ENCODE results near the gene MED1. TPM values are rescaled to one million over a fixed set of nuclear protein-coding genes. Genes with fewer than 3 reads are reported as not detected.

MED1 gene
- total RNA-seq, 1 experiment from 2014 or later, result 41.5 TPM

DNA sequence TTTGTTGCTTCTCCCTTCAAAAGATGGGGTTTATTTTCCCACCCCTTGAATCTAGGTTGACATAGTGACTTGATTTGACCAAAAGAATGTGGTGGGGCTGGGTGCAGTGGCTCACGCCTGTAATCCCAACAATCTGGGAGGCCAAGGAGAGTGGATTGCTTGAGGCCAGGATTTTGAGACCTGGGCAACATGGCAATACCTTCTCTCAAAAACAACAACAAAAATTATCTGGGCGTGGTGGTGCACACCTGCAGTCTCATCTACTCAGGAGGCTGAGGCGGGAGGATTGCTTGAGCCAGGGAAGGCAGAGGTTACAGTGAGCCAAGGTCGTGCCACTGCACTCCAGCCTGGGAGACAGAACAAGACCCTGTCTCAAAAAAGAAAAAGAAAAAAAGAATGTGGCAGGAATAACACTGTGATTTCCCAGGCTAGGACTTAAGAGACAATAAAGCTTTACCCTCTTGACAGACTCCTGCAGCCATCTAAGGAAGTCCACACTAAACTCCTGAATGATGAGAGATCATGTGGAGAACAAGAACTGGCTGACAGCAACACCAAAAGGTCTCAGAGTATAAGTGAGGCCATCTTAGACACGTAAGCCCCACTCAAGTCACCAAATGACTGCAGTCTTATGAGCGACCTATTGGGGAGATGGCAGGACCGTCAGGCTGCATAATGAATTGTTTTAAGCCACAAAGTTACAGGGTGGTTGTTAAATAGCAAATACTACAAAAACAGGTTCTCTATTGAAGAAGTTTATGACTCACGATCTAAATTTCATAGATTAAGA is 86.6 kb downstream of the MED1 start:
- H3K36me3 ChIP-seq (ENCODE audit: insufficient read depth, low read length, poor library complexity, severe bottlenecking), result no peaks in the 10 kb centered on the region
- POLR2A ChIA-PET (ENCODE audit: low non-redundant PET), result no interaction called here
- CTCF ChIA-PET, result no interaction called here
- no peaks in the 10 kb centered on the region for H3K27me3 ChIP-seq (replicated peaks; ENCODE audit: insufficient read depth, low read depth, low read length, poor library complexity)
- TF ChIP-seq, protein P1, sequence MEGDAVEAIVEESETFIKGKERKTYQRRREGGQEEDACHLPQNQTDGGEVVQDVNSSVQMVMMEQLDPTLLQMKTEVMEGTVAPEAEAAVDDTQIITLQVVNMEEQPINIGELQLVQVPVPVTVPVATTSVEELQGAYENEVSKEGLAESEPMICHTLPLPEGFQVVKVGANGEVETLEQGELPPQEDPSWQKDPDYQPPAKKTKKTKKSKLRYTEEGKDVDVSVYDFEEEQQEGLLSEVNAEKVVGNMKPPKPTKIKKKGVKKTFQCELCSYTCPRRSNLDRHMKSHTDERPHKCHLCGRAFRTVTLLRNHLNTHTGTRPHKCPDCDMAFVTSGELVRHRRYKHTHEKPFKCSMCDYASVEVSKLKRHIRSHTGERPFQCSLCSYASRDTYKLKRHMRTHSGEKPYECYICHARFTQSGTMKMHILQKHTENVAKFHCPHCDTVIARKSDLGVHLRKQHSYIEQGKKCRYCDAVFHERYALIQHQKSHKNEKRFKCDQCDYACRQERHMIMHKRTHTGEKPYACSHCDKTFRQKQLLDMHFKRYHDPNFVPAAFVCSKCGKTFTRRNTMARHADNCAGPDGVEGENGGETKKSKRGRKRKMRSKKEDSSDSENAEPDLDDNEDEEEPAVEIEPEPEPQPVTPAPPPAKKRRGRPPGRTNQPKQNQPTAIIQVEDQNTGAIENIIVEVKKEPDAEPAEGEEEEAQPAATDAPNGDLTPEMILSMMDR (conservative IDR thresholded peaks at IDR 0.05; ENCODE audit: low read depth, low read length), result no peak
- TF ChIP-seq EZH2 (IDR thresholded peaks at IDR 0.05; ENCODE audit: borderline replicate concordance, low read depth, low read length, poor library complexity, severe bottlenecking), result no peak
- H3K4me3 ChIP-seq (ENCODE audit: low read depth, low read length, poor library complexity, severe bottlenecking), result no peak overlapping the region
- no peaks in the 10 kb centered on the region for H3K4me1 ChIP-seq (ENCODE audit: insufficient read depth, low read length, poor library complexity, severe bottlenecking)
- no peak overlapping the region for H3K27ac ChIP-seq (ENCODE audit: low read depth, low read length, poor library complexity, severe bottlenecking)
- intact Hi-C loops (cut with micrococcal nuclease; ENCODE audit: unreplicated experiment), result no loop called here
- no TSS peak for BruUV-seq (replicated peaks)
- no peaks in the 10 kb centered on the region for H3K9me3 ChIP-seq (ENCODE audit: low read depth, low read length, poor library complexity, severe bottlenecking)
- DNase-seq (ENCODE audit: low spot score), result no peak

DNA sequence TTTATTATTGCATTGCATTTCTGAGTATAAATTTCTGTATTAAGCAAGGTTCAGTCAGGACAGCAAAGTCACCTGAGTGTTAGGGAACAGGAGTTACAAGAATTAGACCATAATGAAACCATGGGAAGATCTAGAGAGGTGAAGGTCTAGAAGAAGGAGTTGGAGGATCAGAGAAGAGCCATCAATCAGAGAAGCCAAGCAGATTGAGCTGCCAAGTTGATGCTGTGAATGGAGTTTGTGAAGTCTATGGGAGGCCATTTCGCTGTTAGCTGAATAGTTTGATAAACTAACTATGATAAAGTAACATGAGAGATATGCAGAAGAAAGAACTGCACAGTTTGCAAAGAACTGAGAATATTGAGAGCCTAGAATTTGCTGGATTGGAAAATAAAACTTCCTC is 90.0 kb downstream of the MED1 start:
- Histone ChIP-seq H3K4me1 (ENCODE audit: insufficient read depth, low read length, poor library complexity, severe bottlenecking) (no peaks in the 10 kb centered on the region), H3K4me3 (ENCODE audit: low read depth, low read length, poor library complexity, severe bottlenecking) (no peak overlapping the region), H3K27me3 (replicated peaks; ENCODE audit: insufficient read depth, low read depth, low read length, poor library complexity) (no peaks in the 10 kb centered on the region), H3K9me3 (ENCODE audit: low read depth, low read length, poor library complexity, severe bottlenecking) (no peaks in the 10 kb centered on the region), H3K27ac (ENCODE audit: low read depth, low read length, poor library complexity, severe bottlenecking) (no peak overlapping the region), H3K36me3 (ENCODE audit: insufficient read depth, low read length, poor library complexity, severe bottlenecking) (no peaks in the 10 kb centered on the region)
- POLR2A ChIA-PET (ENCODE audit: low non-redundant PET), result no interaction called here
- intact Hi-C loops (cut with micrococcal nuclease; ENCODE audit: unreplicated experiment), result no loop called here
- TF ChIP-seq, protein P1 (conservative IDR thresholded peaks at IDR 0.05; ENCODE audit: low read depth, low read length), result no peak
- no peak for TF ChIP-seq EZH2 (IDR thresholded peaks at IDR 0.05; ENCODE audit: borderline replicate concordance, low read depth, low read length, poor library complexity, severe bottlenecking)
- BruUV-seq (replicated peaks), result no TSS peak
- no peak for DNase-seq (ENCODE audit: low spot score)
- CTCF ChIA-PET, result no interaction called here

DNA sequence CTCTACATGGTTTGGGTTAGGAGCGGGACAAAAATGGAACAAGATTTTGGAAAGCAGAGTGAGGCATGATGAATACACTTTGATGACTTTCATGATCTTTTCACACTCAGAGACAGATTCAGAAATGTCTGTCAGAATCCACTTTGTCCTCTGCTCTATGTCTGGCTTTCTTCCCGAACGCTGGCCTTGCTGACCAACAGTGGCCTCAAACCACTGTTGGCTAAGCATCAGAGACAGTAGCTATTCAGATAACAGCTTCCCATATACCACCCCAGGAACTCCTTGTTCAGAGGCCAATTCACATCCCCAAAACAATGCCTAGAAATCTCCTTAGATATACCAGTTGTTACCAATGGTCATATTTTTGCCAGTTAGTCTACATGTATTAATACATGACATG is 90.5 kb downstream of the MED1 start:
- no peaks in the 10 kb centered on the region for H3K27me3 ChIP-seq (replicated peaks; ENCODE audit: insufficient read depth, low read depth, low read length, poor library complexity)
- no TSS peak for BruUV-seq (replicated peaks)
- intact Hi-C loops (cut with micrococcal nuclease; ENCODE audit: unreplicated experiment), result no loop called here
- ChIA-PET POLR2A (ENCODE audit: low non-redundant PET) (no interaction called here), CTCF (no interaction called here)
- no peak for DNase-seq (ENCODE audit: low spot score)
- H3K9me3 ChIP-seq (ENCODE audit: low read depth, low read length, poor library complexity, severe bottlenecking), result no peaks in the 10 kb centered on the region
- H3K27ac ChIP-seq (ENCODE audit: low read depth, low read length, poor library complexity, severe bottlenecking), result no peak overlapping the region
- TF ChIP-seq, protein P1 (conservative IDR thresholded peaks at IDR 0.05; ENCODE audit: low read depth, low read length), result no peak
- TF ChIP-seq EZH2 (IDR thresholded peaks at IDR 0.05; ENCODE audit: borderline replicate concordance, low read depth, low read length, poor library complexity, severe bottlenecking), result no peak
- H3K4me3 ChIP-seq (ENCODE audit: low read depth, low read length, poor library complexity, severe bottlenecking), result no peak overlapping the region
- no peaks in the 10 kb centered on the region for H3K4me1 ChIP-seq (ENCODE audit: insufficient read depth, low read length, poor library complexity, severe bottlenecking)
- H3K36me3 ChIP-seq (ENCODE audit: insufficient read depth, low read length, poor library complexity, severe bottlenecking), result no peaks in the 10 kb centered on the region
